ENCODE data around the gene RAB3C.
A peak's percentile ranks its signal among the peaks of the same experiment; 100 is the strongest.

The RAB3C gene

DNA sequence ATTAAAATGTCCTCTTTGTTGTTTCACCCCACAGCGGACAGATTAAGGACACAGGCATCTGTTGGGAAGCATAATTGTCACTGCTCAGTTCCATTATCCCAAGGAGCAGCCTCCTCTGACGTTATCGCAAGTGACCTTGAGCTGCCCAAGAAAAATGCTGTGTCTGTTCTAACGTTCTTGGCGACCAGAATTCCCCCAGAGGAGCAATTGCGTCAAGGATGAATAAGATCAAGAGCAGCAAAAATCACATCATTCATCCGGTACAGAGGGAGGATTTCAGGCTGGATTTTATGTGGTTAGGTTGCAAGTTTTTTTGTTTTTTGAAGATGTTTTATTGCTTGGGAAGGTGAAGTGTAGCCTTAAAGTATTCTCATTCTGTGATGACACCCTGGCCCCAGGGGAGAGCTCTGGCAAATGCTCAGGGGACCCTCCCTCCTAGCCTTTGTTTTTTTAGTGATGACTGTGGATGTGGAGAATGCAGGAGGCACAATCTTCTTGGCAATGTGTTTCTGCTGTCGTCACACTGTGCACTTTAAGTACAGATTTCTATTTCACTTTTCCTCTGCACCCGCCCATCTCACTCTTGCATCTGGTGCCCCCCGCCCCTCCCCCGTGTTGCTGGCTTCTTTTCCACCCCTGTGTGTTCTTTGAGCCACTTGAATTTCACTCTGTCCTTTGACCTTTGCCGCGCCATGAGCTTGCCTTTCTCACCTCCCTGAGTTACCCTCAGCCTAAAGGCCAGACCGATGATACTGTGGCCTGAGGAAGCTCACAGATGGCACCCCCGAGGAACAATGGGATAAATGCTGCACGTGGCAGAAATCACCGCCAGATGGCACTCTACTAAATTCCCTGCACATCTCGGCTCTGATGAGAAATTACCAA is 308.5 kb downstream of the RAB3C start:
- DNase-seq, result peak; percentile 79

GRCh38 chr5:58891971-58892343 is 309.1 kb downstream of the RAB3C start:
- DNase-seq, result no peak

- DNase-seq, result no peak
Measured at GRCh38 chr5:58893551-58893950, 310.7 kb downstream of the RAB3C start.

GRCh38 chr5:58898006-58898405 is 315.1 kb downstream of the RAB3C start:
- DNase-seq, result no peak

GRCh38 chr5:58898538-58898937 is 315.7 kb downstream of the RAB3C start:
- no peak for DNase-seq

DNA sequence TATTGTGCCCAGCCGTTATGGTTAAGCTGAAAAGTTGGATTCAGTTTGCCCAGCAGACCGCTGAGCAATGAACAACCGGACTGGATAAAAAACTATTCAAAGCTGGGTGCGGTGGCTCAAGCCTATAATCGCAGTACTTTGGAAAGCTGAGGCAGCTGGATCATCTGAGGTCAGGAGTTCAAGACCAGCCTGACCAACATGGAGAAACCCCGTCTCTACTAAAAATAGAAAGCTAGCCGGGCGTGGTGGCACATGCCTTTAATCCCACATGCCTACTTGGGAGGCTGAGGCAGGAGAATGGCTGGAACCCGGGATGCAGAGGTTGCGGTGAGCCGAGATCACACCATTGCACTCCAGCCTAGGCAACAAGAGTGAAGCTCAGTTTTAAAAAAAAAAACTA is 318.4 kb downstream of the RAB3C start:
- DNase-seq, result no peak

DNA sequence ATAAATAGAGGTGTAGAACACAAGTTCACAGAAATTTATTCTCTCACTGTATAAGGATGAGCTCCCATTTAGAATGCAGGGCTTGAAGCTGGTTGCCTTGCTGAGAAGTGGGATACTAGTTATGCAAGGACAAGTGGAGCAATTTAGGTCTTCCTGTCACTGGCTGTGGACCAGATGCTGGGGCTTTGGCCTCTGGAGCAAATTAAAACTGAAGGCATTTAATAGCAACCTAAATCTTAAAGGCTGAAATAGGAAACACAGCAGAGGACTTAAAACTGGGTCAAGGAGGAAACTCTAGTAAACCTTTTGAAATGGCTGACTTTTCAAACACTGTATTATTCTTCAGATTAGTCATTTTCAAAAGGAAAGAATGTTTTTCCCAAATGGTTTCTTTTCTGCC is 319.4 kb downstream of the RAB3C start:
- DNase-seq, result no peak

DNA sequence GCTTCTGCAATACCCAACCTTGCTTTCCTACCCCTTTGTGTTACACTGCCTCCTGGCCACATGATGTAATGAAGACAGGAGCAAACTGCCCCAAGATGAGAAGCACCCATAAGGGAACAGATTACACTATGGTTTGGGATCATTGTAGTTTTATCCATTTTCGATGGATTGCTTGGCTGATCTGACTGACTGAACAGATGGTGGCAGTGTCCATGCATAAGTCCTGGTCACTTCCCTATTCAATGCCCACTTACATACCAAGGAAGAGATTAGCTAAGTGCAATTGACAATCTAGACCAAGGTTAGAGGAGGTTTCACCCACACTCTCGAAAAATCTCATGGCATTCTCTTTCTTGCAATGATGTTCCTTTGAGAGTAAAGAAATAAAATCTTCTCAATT is 319.9 kb downstream of the RAB3C start:
- no peak for DNase-seq

- no peak for DNase-seq
Measured at GRCh38 chr5:58904737-58905136, 321.9 kb downstream of the RAB3C start.

DNA sequence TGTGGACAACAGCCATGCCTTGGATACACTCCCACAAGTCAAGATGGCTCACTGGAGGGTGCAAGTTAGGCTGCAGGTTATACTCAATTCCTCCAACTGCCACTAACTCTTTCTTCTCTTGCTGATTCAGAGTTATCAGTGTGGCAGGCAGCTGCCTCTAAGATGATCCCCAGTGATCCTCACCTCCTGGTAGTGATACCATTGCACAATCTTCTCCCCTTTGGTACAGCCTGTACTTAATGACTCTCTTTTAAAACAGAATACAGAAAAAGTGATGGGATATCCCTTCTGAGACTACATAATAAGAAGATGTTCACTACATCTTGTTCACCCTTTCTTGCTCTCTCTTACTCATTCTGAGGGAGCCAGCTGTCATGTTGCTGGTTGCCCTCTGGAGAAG is 323.1 kb downstream of the RAB3C start:
- DNase-seq, result no peak

Data from right forelimb (tissue), 1 donor.